T-helper 17 cell (primary cell): ENCODE results near the gene TMEM38B. TPM values are rescaled to one million over a fixed set of nuclear protein-coding genes. Genes with fewer than 3 reads are reported as not detected.
A peak's percentile ranks its signal among the peaks of the same experiment; 100 is the strongest.
"Not testable (repeated sequence)": the region's sequence is repeated elsewhere in the genome, so short reads cannot be mapped to it uniquely, and the experiment has no call there.

Experiments
- ATAC-seq: fragments of 150-1000 bp; cut with Tn5 transposase; 2 replicates; pipeline ENCODE4 v1.10.0; 2021; ENCODE audit warnings: mild to moderate bottlenecking, moderate library complexity
- DNase-seq, 3 donors: peaks; one replicate each; pipeline versions ENCODE4 v3.0.0 to v3.0.0-alpha.2; 2020 to 2021
- H3K9me3 ChIP-seq: one replicate; pipeline ENCODE4 v1.7.0; 2013; ENCODE audit warnings: low read length, mild to moderate bottlenecking; ENCODE audit not compliant: control insufficient read depth, poor library complexity, severe bottlenecking
- H3K27ac Mint-ChIP-seq: one replicate; pipeline ENCODE4 v1.8.0; 2022; ENCODE audit warnings: mild to moderate bottlenecking, moderate library complexity, mixed read lengths
- H3K27me3 Mint-ChIP-seq: one replicate; pipeline ENCODE4 v1.8.0; 2022; ENCODE audit warnings: mixed read lengths
- H3K36me3 Mint-ChIP-seq: one replicate; pipeline ENCODE4 v1.8.0; 2022; ENCODE audit warnings: low read depth, mixed read lengths
- H3K4me1 Mint-ChIP-seq: one replicate; pipeline ENCODE4 v1.8.0; 2022; ENCODE audit warnings: mild to moderate bottlenecking, mixed read lengths
- H3K4me3 Mint-ChIP-seq: one replicate; pipeline ENCODE4 v1.8.0; 2022; ENCODE audit warnings: mild to moderate bottlenecking, moderate library complexity, mixed read lengths
- total RNA-seq, 4 donors: library from RNA in 2 of 4; stranded (reverse) in 2 of 4; gene quantifications; one replicate each; pipeline ENCODE4 v1.2.3 and lab custom pipeline; 2022 to 2026

The TMEM38B gene
- total RNA-seq, 2 donors from 2014 or later, result 5.9 to 9.4 TPM

- H3K27me3 Mint-ChIP-seq, result peaks cover 30% of the 10 kb centered on the region
- peaks cover 5% of the 10 kb centered on the region for H3K36me3 Mint-ChIP-seq
- H3K9me3 ChIP-seq, result no peaks in the 10 kb centered on the region
- H3K4me3 Mint-ChIP-seq, result peak overlapping the region; percentile 92
- ATAC-seq (peak; percentile 64), DNase-seq (peak; percentile 22 to 31 (median 22))
- peak overlapping the region; percentile 86 for H3K27ac Mint-ChIP-seq
- peaks cover 21% of the 10 kb centered on the region for H3K4me1 Mint-ChIP-seq
These were observed 674 bp downstream of the TMEM38B start for GRCh38 chr9:105694848-105695581.

DNA sequence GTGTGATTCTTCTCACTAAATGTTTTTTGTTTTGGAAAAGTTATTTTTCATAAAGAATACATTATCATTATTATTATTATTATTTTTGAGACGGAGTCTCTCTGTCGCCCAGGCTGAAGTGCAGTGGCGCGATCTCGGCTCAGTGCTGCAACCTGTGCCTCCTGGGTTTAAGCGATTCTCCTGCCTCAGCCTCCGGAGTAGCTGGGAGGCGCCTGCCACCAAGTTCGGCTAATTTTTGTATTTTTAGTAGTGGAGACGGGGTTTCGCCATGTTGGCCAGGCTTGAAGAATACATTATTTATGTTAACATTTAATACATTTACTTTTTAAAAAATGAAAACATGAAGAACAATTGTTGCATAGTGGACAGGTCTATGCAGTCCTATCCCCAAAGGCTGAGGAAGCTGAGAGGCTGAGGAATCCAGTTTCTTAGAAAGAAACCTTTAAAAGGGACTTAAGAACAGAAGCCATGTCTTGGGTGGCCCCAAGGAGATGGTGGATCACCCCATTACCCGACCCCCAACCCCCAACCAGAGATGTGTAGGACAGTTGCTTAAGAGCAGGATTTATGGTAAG is 2.0 kb downstream of the TMEM38B start:
- ATAC-seq, result no peak
- DNase-seq, result no peak
- H3K4me1 Mint-ChIP-seq, result peaks cover 21% of the 10 kb centered on the region
- peaks cover 5% of the 10 kb centered on the region for H3K36me3 Mint-ChIP-seq
- no peak overlapping the region for H3K27ac Mint-ChIP-seq
- peak overlapping the region; percentile 36 for H3K4me3 Mint-ChIP-seq
- H3K9me3 ChIP-seq, result no peaks in the 10 kb centered on the region
- H3K27me3 Mint-ChIP-seq, result peaks cover 23% of the 10 kb centered on the region

GRCh38 chr9:105697871-105698270 is 3.5 kb downstream of the TMEM38B start:
- Mint-ChIP-seq H3K27ac (no peak overlapping the region), H3K27me3 (peaks cover 14% of the 10 kb centered on the region), H3K4me1 (peaks cover 23% of the 10 kb centered on the region), H3K36me3 (peaks cover 5% of the 10 kb centered on the region), H3K4me3 (no peak overlapping the region)
- H3K9me3 ChIP-seq, result no peaks in the 10 kb centered on the region
- no peak for DNase-seq
- ATAC-seq, result no peak

- DNase-seq (no peak), ATAC-seq (no peak)
- no peak overlapping the region for H3K4me3 Mint-ChIP-seq
- H3K27me3 Mint-ChIP-seq, result peaks cover 11% of the 10 kb centered on the region
- no peak overlapping the region for H3K27ac Mint-ChIP-seq
- H3K36me3 Mint-ChIP-seq, result peaks cover 4% of the 10 kb centered on the region
- H3K9me3 ChIP-seq, result no peaks in the 10 kb centered on the region
- peaks cover 21% of the 10 kb centered on the region for H3K4me1 Mint-ChIP-seq
These were observed 4.1 kb downstream of the TMEM38B start for GRCh38 chr9:105698348-105698870.

DNA sequence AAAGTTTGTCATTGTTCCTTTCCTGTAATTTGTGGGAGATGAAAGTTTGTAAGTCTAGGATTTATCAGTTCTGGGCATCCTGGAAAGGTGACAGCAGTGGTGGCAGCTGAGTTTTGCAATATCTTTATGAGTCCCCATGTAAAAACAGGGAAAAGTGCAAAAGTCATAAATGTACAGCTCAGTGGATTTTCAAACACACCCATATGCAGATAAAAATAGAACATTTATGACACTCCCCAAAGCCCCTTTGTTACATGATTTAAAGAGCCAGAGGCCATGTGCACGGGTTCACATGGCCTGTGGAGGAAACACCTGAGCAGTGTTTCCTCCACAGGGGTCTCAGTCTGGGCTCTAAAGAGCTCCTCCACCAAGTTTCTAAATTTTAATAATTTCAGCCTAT is 6.3 kb downstream of the TMEM38B start:
- no peaks in the 10 kb centered on the region for H3K36me3 Mint-ChIP-seq
- peaks cover 10% of the 10 kb centered on the region for H3K4me1 Mint-ChIP-seq
- no peaks in the 10 kb centered on the region for H3K9me3 ChIP-seq
- DNase-seq (no peak), ATAC-seq (no peak)
- no peak overlapping the region for H3K27ac Mint-ChIP-seq
- H3K4me3 Mint-ChIP-seq, result no peak overlapping the region
- H3K27me3 Mint-ChIP-seq, result peaks cover 4% of the 10 kb centered on the region

DNA sequence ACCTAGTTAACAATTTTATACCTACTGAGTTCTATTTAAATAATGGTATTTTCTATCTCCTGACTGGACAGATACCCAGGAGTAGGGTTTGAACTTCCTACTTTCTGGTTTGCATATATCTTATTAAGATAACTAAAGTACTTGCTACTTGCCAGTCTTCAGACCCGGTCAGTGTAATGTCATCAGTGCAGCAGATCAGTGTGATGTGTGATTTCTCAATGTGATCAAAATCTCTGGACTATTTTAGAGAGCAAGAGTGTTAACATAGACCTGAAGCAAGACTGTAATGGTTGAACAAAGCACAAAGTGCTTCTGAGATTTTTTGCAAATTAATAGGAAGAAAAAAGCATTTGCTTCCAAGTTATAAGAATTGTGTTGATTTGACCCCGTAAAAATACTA is 6.8 kb downstream of the TMEM38B start:
- ATAC-seq (no peak), DNase-seq (no peak)
- Mint-ChIP-seq H3K36me3 (peaks cover 2% of the 10 kb centered on the region), H3K4me3 (no peak overlapping the region), H3K4me1 (peaks cover 11% of the 10 kb centered on the region), H3K27ac (no peak overlapping the region), H3K27me3 (peaks cover 4% of the 10 kb centered on the region)
- no peaks in the 10 kb centered on the region for H3K9me3 ChIP-seq

DNA sequence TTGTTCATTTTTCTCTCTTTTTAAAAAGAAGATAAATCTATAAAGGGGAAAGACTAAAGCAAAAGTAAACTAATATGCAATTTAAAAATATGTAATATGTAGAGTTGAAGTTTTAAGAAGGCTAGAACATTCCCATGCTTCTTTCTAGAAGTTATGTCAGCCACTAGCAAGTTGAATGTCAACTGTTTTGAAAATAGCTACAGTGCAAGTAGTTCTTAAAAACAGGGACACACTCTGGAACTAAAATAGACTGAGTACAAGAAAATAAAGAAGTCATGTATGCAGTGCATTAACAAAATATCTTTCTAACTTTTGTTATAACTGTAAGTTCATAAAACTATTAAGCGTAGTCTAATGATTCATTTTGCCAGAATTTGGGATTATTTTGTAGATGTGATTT is 7.9 kb downstream of the TMEM38B start:
- no peaks in the 10 kb centered on the region for H3K9me3 ChIP-seq
- Mint-ChIP-seq H3K4me3 (no peak overlapping the region), H3K27ac (no peak overlapping the region), H3K36me3 (peaks cover 3% of the 10 kb centered on the region), H3K4me1 (peaks cover 12% of the 10 kb centered on the region), H3K27me3 (peaks cover 4% of the 10 kb centered on the region)
- ATAC-seq (no peak), DNase-seq (no peak)

- H3K27me3 Mint-ChIP-seq, H3K27ac Mint-ChIP-seq, H3K9me3 ChIP-seq, ATAC-seq, H3K4me3 Mint-ChIP-seq, DNase-seq, H3K36me3 Mint-ChIP-seq: not testable (repeated sequence)
- H3K4me1 Mint-ChIP-seq, result peaks cover 15% of the 10 kb centered on the region
These were observed 9.3 kb downstream of the TMEM38B start for GRCh38 chr9:105703638-105704037.

GRCh38 chr9:105706156-105706555 is 11.8 kb downstream of the TMEM38B start:
- H3K9me3 ChIP-seq, result no peaks in the 10 kb centered on the region
- ATAC-seq, result no peak
- Mint-ChIP-seq H3K4me1 (peaks cover 12% of the 10 kb centered on the region), H3K27me3 (no peaks in the 10 kb centered on the region), H3K36me3 (peaks cover 8% of the 10 kb centered on the region), H3K4me3 (no peak overlapping the region), H3K27ac (no peak overlapping the region)
- no peak for DNase-seq

- ATAC-seq, result no peak
- DNase-seq, result no peak
- no peaks in the 10 kb centered on the region for H3K27me3 Mint-ChIP-seq
- peaks cover 8% of the 10 kb centered on the region for H3K36me3 Mint-ChIP-seq
- H3K4me1 Mint-ChIP-seq, result peaks cover 10% of the 10 kb centered on the region
- H3K27ac Mint-ChIP-seq, result no peak overlapping the region
- no peaks in the 10 kb centered on the region for H3K9me3 ChIP-seq
- peak overlapping the region; percentile 52 for H3K4me3 Mint-ChIP-seq
These were observed 14.1 kb downstream of the TMEM38B start for GRCh38 chr9:105708405-105708804.

DNA sequence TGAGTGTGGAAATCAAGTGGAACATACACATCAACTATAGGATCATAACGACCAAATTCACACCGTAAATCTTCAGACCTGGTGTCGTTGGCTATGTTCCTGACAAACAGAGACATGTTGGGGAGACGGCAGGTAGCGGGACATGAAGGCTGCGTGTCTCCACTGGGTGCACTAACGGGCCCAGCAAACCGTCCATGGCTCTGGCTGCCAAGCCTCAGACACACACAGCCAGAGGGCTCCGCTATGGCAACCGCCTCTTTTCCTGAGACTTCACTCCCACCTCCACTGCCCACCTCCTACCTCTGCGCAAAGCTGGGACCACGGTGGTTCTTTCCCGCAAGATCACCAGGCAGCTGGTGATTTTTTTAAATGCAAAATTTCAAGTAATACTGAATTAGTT is 16.3 kb downstream of the TMEM38B start:
- ATAC-seq (no peak), DNase-seq (no peak)
- H3K27ac Mint-ChIP-seq, result no peak overlapping the region
- H3K9me3 ChIP-seq, result no peaks in the 10 kb centered on the region
- no peaks in the 10 kb centered on the region for H3K27me3 Mint-ChIP-seq
- no peak overlapping the region for H3K4me3 Mint-ChIP-seq
- peaks cover 12% of the 10 kb centered on the region for H3K36me3 Mint-ChIP-seq
- H3K4me1 Mint-ChIP-seq, result peaks cover 12% of the 10 kb centered on the region

DNA sequence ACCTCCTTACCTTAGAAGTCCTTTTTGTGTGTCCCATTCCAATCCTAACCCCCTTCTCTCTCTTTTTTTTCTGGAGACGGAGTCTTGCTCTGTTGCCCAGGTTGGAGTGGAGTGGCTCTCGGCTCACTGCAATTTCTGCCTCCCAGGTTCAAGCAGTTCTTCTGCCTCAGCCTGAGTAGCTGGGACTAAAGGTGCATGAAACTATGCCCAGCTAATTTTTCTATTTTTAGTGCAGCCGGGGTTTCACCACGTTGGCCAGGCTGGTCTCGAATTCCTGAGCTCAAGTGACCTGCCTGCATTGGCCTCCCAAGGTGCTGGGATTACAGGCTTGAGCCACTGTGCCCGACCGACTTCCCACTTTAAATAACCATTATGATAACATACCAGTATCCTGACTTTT is 17.5 kb downstream of the TMEM38B start:
- peaks cover 10% of the 10 kb centered on the region for H3K36me3 Mint-ChIP-seq
- no peak for ATAC-seq
- H3K27me3 Mint-ChIP-seq, result no peaks in the 10 kb centered on the region
- H3K27ac Mint-ChIP-seq, result no peak overlapping the region
- peaks cover 13% of the 10 kb centered on the region for H3K4me1 Mint-ChIP-seq
- DNase-seq, result no peak
- no peaks in the 10 kb centered on the region for H3K9me3 ChIP-seq
- no peak overlapping the region for H3K4me3 Mint-ChIP-seq

- ATAC-seq (no peak), DNase-seq (no peak)
- H3K4me1 Mint-ChIP-seq, result peaks cover 15% of the 10 kb centered on the region
- H3K27ac Mint-ChIP-seq, result no peak overlapping the region
- H3K36me3 Mint-ChIP-seq, result peaks cover 10% of the 10 kb centered on the region
- no peaks in the 10 kb centered on the region for H3K27me3 Mint-ChIP-seq
- H3K4me3 Mint-ChIP-seq, result no peak overlapping the region
- H3K9me3 ChIP-seq, result no peaks in the 10 kb centered on the region
These were observed 18.0 kb downstream of the TMEM38B start for GRCh38 chr9:105712297-105712696.

GRCh38 chr9:105712773-105713172 is 18.4 kb downstream of the TMEM38B start:
- Mint-ChIP-seq H3K27ac (no peak overlapping the region), H3K4me3 (no peak overlapping the region), H3K36me3 (peaks cover 10% of the 10 kb centered on the region), H3K4me1 (peaks cover 15% of the 10 kb centered on the region), H3K27me3 (no peaks in the 10 kb centered on the region)
- no peak for DNase-seq
- H3K9me3 ChIP-seq, result no peaks in the 10 kb centered on the region
- no peak for ATAC-seq
